ENCODE results near the gene DGKD.

DGKD gene

DNA sequence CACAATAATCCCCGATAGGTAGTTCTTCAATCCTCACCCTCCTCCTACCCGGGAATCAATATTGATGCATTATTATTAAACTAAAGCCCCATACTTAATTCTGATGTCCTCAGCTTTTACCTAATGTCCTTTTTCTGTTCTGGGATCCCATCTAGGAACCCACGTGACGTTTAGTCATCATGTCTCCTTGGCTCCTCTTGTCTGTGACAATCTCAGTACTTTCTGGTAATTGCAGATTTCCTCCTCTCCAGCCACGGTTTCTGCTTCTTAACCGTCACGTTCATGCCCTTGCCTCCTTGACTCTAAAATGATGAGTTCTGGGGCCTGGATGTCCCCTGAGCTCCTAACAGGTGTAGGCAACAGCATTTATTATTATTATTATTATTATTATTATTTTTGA lies 2.9 kb upstream of the DGKD start:
- H3K4me3 ChIP-seq (ENCODE audit: low read depth in 1 of 2, low read length in 1 of 2): no peak overlapping the region
- TF ChIP-seq, protein P1, sequence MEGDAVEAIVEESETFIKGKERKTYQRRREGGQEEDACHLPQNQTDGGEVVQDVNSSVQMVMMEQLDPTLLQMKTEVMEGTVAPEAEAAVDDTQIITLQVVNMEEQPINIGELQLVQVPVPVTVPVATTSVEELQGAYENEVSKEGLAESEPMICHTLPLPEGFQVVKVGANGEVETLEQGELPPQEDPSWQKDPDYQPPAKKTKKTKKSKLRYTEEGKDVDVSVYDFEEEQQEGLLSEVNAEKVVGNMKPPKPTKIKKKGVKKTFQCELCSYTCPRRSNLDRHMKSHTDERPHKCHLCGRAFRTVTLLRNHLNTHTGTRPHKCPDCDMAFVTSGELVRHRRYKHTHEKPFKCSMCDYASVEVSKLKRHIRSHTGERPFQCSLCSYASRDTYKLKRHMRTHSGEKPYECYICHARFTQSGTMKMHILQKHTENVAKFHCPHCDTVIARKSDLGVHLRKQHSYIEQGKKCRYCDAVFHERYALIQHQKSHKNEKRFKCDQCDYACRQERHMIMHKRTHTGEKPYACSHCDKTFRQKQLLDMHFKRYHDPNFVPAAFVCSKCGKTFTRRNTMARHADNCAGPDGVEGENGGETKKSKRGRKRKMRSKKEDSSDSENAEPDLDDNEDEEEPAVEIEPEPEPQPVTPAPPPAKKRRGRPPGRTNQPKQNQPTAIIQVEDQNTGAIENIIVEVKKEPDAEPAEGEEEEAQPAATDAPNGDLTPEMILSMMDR (IDR thresholded peaks at IDR 0.05): no peak
- H3K27ac ChIP-seq: no peak overlapping the region
- no peaks in the 10 kb centered on the region for H3K36me3 ChIP-seq
- H3K9me3 ChIP-seq: no peaks in the 10 kb centered on the region
- no peaks in the 10 kb centered on the region for H3K27me3 ChIP-seq
- peaks cover 54 to 58% of the 10 kb centered on the region in 2 experiments for H3K4me1 ChIP-seq (ENCODE audit: control insufficient read depth in 1 of 2, insufficient read depth in 1 of 2, low read depth in 1 of 2, low read length in 1 of 2)

GRCh38 chr2:233352141-233352842 lies 2.0 kb upstream of the DGKD start:
- Histone ChIP-seq H3K4me3 (ENCODE audit: low read depth in 1 of 2, low read length in 1 of 2) (no peak overlapping the region), H3K27me3 (no peaks in the 10 kb centered on the region), H3K4me1 (ENCODE audit: control insufficient read depth in 1 of 2, insufficient read depth in 1 of 2, low read depth in 1 of 2, low read length in 1 of 2) (peaks cover 63 to 66% of the 10 kb centered on the region in 2 experiments), H3K36me3 (no peaks in the 10 kb centered on the region), H3K27ac (no peak overlapping the region), H3K9me3 (no peaks in the 10 kb centered on the region)
- TF ChIP-seq, protein P1 (IDR thresholded peaks at IDR 0.05): no peak

GRCh38 chr2:233353101-233353768 lies 1.1 kb upstream of the DGKD start:
- Histone ChIP-seq H3K4me1 (ENCODE audit: control insufficient read depth in 1 of 2, insufficient read depth in 1 of 2, low read depth in 1 of 2, low read length in 1 of 2) (peaks cover 72 to 76% of the 10 kb centered on the region in 2 experiments), H3K9me3 (no peaks in the 10 kb centered on the region), H3K27me3 (no peaks in the 10 kb centered on the region), H3K36me3 (no peaks in the 10 kb centered on the region), H3K4me3 (ENCODE audit: low read depth in 1 of 2, low read length in 1 of 2) (peak overlapping the region; percentile 72 to 74), H3K27ac (peak overlapping the region; percentile 88)
- TF ChIP-seq, protein P1 (IDR thresholded peaks at IDR 0.05): no peak

- H3K4me3 ChIP-seq (ENCODE audit: low read depth in 1 of 2, low read length in 1 of 2): peak overlapping the region; percentile 88 to 94
- H3K36me3 ChIP-seq: no peaks in the 10 kb centered on the region
- TF ChIP-seq, protein P1 (IDR thresholded peaks at IDR 0.05): no peak
- H3K27ac ChIP-seq: peak overlapping the region; percentile 88
- no peaks in the 10 kb centered on the region for H3K9me3 ChIP-seq
- H3K4me1 ChIP-seq (ENCODE audit: control insufficient read depth in 1 of 2, insufficient read depth in 1 of 2, low read depth in 1 of 2, low read length in 1 of 2): peaks cover 73 to 78% of the 10 kb centered on the region in 2 experiments
- H3K27me3 ChIP-seq: no peaks in the 10 kb centered on the region
Measured at GRCh38 chr2:233354500-233354924, 218 bp downstream of the DGKD start.

GRCh38 chr2:233354971-233355574 lies 779 bp downstream of the DGKD start:
- H3K4me1 ChIP-seq (ENCODE audit: control insufficient read depth in 1 of 2, insufficient read depth in 1 of 2, low read depth in 1 of 2, low read length in 1 of 2): peaks cover 74 to 78% of the 10 kb centered on the region in 2 experiments
- H3K27me3 ChIP-seq: no peaks in the 10 kb centered on the region
- TF ChIP-seq, protein P1 (IDR thresholded peaks at IDR 0.05): no peak
- no peaks in the 10 kb centered on the region for H3K36me3 ChIP-seq
- no peaks in the 10 kb centered on the region for H3K9me3 ChIP-seq
- H3K27ac ChIP-seq: peak overlapping the region; percentile 85
- peak overlapping the region; percentile 88 to 94 for H3K4me3 ChIP-seq (ENCODE audit: low read depth in 1 of 2, low read length in 1 of 2)
